ENCODE data around the gene ZNF532. TPM values are rescaled to one million over a fixed set of nuclear protein-coding genes. Genes with fewer than 3 reads are reported as not detected.
A peak's percentile ranks its signal among the peaks of the same experiment; 100 is the strongest.

Gene ZNF532
- total RNA-seq, 1 donor from 2014 or later, result 41.3 TPM

GRCh38 chr18:59005262-59005661 lies 140.6 kb downstream of the ZNF532 start:
- no peak for TF ChIP-seq CTCF (IDR thresholded peaks at IDR 0.05; ENCODE audit: insufficient read depth, low read length, severe bottlenecking)
- FAIRE-seq, result no peak
- H3K36me3 ChIP-seq (ENCODE audit: control insufficient read depth, insufficient read depth, low read length), result no peaks in the 10 kb centered on the region
- H3K4me3 ChIP-seq (ENCODE audit: low read depth, low read length), result no peak overlapping the region
- no peak for DNase-seq (ENCODE audit: low read depth)
- H3K27me3 ChIP-seq (ENCODE audit: control insufficient read depth, insufficient read depth, low read length), result no peaks in the 10 kb centered on the region

- no peaks in the 10 kb centered on the region for H3K36me3 ChIP-seq (ENCODE audit: control insufficient read depth, insufficient read depth, low read length)
Measured at GRCh38 chr18:59006461-59007067, 141.9 kb downstream of the ZNF532 start.

GRCh38 chr18:59008302-59008974 lies 143.8 kb downstream of the ZNF532 start:
- no peak for TF ChIP-seq CTCF (IDR thresholded peaks at IDR 0.05; ENCODE audit: insufficient read depth, low read length, severe bottlenecking)
- no peak for FAIRE-seq
- peak; percentile 94 for DNase-seq (ENCODE audit: low read depth)
- no peaks in the 10 kb centered on the region for H3K27me3 ChIP-seq (ENCODE audit: control insufficient read depth, insufficient read depth, low read length)
- H3K4me3 ChIP-seq (ENCODE audit: low read depth, low read length), result no peak overlapping the region
- H3K36me3 ChIP-seq (ENCODE audit: control insufficient read depth, insufficient read depth, low read length), result no peaks in the 10 kb centered on the region

More at GRCh38 chr18:59006461-59007067, 141.9 kb downstream of the ZNF532 start:
- FAIRE-seq, result no peak
- Histone ChIP-seq H3K27me3 (ENCODE audit: control insufficient read depth, insufficient read depth, low read length) (no peaks in the 10 kb centered on the region), H3K4me3 (ENCODE audit: low read depth, low read length) (no peak overlapping the region)
- TF ChIP-seq CTCF (IDR thresholded peaks at IDR 0.05; ENCODE audit: insufficient read depth, low read length, severe bottlenecking), result no peak
- DNase-seq (ENCODE audit: low read depth), result no peak

GRCh38 chr18:59009846-59010245 lies 145.2 kb downstream of the ZNF532 start:
- FAIRE-seq, result no peak
- Histone ChIP-seq H3K36me3 (ENCODE audit: control insufficient read depth, insufficient read depth, low read length) (no peaks in the 10 kb centered on the region), H3K27me3 (ENCODE audit: control insufficient read depth, insufficient read depth, low read length) (no peaks in the 10 kb centered on the region), H3K4me3 (ENCODE audit: low read depth, low read length) (no peak overlapping the region)
- no peak for DNase-seq (ENCODE audit: low read depth)
- TF ChIP-seq CTCF (IDR thresholded peaks at IDR 0.05; ENCODE audit: insufficient read depth, low read length, severe bottlenecking), result no peak

- Histone ChIP-seq H3K4me3 (ENCODE audit: low read depth, low read length) (no peak overlapping the region), H3K36me3 (ENCODE audit: control insufficient read depth, insufficient read depth, low read length) (no peaks in the 10 kb centered on the region), H3K27me3 (ENCODE audit: control insufficient read depth, insufficient read depth, low read length) (no peaks in the 10 kb centered on the region)
- DNase-seq (ENCODE audit: low read depth) (no peak), FAIRE-seq (no peak)
- no peak for TF ChIP-seq CTCF (IDR thresholded peaks at IDR 0.05; ENCODE audit: insufficient read depth, low read length, severe bottlenecking)
Measured at GRCh38 chr18:59011289-59011688, 146.6 kb downstream of the ZNF532 start.

All from bronchial epithelial cell (primary cell).